GM19324 (cell line): ENCODE data around the gene TSR2.
"Not testable (repeated sequence)": the region's sequence is repeated elsewhere in the genome, so short reads cannot be mapped to it uniquely, and the experiment has no call there.

Experiments used
- ATAC-seq: cut with Tn5 transposase; IDR thresholded peaks from one replicate; pipeline ENCODE4 v1.9.1; 2021; ENCODE audit warnings: mild to moderate bottlenecking, moderate library complexity; ENCODE audit not compliant: unreplicated experiment, low FRiP score

TSR2 gene

DNA sequence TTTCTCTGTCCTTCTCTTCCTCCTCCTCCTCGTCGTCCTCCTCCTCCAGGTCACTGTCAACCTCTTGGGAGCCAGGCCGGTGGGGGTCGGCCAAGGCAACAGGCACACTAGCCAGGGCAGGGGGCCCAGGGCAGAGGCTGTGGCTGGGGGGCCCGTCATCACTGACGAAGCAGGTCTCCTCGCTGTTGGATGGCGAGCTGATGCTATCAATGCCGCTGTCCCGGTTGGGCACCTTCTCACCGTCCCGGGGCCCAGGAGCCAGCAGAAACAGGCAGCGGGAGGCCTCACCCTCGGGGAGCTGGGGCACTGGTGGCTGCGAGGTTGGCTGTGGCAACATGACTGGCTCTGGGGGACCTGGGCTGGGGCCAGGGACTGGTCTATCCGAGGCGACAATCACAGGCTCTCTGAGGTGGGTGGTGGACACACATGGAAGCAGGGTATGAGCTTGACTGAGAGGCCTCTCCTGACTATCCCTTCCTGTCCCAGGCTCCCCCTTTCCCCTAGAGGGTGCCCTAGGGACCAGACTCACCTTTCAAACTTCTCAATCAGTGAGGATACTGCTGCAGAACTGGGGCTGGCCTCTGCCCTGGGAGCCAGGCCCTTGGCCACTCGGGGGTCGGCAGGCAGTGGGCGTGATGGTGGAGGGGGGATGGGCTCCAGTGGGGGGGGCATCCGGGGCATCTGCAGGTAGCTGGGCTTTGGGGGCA, 30.0 kb downstream of the TSR2 start:
- ATAC-seq = no peak

DNA sequence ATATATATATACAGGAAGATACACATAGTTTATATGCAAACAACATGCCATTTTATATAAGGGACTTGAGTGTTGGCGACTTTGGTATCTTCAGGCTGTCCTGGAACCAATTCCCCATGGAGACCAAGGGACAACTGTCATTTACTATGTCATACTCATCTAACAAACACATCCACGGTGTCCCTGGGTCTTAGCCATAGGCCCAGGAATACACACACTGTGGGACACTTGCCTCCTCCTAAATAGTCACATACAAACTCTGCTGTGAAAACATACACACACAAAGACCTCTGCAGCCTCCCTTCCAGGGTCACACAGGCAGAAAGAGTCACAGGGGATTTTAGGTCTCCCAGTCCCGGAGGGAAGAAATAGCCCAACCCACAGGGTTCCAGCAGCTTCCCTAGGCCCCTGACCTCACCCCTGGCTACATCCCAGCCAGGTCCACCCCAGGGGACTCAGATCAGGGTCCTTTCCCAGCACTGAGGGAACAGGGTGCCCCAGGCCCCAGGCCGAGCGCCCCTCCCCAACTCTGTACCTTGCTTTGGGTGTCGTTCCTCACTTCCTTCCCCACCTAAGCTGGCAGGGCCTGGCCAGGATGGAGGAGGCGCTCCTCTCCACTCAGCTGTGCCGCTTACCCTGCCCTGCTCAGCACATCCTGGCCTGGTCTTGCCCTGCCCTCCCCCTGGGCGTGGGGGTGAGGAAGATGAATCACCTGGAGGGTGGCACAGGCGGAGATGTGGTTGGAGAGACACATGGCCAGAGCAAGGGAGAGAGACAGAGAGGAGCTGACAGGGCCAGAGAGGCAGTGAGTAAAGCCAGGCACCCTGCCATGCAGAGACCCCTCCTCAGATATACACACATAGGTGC, 34.0 kb downstream of the TSR2 start:
- ATAC-seq = no peak

DNA sequence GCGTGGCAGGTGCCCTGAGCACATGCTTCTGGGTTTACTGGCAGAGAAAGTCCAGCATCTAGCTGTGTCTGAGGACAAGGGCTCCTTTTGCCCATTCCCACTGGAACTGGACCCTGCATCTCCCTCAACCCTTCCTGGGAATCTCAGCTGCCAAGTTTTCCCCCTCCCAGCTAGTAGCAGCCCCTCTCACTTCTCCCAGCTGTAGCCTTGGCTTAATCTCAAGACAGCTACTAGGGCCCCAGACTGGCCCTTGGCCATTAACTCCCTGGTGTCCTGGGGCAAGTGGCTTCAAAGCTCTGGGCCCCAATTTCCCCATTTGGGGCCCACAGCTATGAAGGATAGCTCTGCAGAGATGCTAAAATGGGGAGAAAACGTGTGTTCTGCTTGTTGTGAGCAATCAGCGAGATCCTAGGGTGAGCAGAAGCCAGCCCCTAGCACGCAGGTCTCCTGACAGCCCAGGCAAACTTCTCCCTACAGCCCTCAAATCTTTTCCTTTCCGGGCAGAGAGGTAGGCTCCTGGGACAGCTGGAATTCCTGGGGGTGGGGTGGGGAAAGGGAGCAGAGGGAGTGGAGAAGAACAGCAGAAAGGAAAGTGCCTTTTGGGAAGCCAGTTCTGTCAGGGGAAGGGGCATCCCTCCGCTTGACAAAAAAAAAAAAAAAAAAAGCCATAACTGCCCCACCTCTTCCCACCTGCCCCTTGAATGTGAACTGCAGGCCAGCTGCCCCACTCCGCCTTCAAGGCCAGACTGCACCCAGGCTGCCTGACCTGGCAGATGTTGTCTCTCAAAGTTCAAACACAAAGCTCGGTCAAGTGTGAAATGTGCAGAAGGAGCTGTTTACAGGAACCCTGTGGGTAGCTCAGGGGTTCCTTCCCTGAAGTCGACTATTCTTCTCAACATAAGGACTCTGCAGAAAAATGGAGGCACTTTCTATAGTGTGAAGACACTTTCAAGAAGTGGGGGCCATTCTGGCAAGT, 39.2 kb downstream of the TSR2 start:
- no peak for ATAC-seq

DNA sequence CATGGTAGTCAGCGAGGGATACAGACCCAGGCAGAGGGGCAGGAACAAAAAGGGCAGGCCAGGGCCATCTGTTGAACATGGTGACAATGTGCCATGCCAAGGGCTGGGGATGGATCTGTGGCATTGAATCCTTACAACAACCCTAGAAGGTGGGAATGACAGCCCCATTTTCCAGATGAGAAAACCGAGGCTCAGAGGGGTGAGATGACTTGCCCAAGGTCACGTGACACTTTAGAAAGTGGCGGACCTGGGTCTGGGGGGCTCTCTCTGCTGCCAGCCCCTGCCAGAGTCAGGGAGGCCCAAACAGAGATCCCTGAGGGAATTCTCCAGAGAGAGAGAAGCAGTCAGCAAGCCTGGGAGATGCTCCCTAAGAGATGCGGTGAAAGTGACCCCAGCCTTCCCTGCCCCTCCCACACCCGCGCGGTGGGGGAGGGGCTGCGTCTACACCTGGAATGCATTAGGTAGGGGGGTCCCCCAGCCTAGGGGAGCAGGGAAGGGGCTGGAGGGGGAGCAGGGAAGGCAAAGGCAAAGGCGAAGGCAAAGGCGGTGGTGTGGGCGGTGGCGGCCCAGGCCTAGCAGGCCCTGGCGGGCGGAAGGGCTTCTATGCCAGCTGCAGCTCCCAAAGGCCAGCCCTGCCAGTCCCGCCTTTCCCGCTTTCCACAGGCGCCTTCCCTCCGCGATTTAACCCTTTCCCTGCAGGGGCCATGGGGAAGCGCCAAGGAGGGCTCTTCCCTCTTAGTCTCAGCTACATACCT, 42.8 kb downstream of the TSR2 start:
- no peak for ATAC-seq

DNA sequence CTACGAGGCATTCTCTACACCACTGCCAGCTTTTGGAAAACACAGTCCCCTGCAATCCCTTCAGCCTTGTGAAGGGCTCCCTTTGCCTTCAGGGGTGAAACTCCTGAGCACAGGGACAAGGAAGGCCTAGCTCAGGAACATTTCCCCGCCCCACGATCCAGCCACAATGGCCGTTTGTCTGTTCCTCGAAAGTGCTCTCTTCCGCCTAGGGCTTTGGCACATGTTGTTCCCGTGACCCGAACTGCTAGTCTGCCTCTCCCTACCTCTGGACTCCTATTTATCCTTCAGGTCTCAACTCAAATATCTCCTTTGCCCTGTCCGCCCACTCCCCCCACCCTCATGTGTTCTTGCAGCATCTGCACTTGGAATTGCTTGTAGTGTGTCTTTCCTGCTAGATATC, 43.7 kb downstream of the TSR2 start:
- ATAC-seq = no peak

DNA sequence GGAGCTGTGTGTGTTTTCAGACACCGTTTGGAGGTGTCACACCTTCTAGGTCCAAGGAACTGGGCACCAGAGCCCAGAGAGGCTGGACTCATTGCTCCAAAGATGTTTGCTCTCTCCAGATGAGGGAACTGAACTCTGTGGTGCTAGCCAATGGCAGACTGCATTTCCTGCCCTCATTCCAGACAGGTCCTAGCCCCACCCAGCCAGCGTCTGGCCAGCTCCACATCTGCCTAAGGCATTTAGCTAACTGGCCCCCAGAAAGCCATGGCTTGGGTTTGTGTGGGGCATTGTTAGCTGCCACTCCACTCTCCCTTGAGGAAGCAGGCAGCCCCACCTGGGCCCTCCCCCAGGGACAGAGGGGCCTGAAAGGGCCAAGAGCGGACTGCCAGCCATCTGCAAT, 44.5 kb downstream of the TSR2 start:
- no peak for ATAC-seq

DNA sequence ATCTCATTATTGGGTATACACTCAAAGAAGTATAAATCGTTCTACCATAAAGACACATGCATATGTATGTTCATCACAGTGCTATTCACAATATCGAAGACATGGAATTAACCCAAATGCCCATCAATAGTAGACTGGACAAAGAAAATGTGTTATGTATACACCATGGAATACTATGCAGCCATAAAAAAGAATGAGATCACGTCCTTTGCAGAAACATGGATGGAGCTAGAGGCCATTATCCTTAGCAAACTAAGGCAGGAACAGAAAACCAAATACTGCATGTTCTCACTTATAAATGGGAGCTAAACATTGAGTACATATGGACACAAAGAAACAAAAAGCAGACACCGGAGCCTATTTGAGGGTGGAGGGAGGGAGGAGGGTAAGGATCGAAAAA, 49.6 kb downstream of the TSR2 start:
- not testable (repeated sequence) for ATAC-seq

DNA sequence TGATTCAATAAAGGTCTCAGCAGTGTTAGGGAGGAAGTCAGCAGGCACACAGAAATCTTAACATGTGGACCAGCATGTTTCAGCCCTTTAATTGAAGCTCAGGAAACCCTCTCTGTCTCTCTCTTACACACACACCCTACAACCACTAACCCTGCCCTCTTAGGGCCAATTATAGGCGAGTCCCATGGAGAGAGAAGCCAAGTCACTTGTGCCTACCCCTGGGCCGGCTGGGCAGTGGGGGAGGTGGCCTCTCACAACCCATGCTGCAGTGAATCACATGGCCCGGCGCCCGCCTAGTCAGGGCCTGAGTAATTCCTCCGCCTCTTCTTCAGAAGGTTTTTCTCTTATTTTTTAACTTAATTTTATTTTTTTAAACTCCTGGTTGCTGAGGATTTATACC, 52.1 kb downstream of the TSR2 start:
- ATAC-seq = no peak

DNA sequence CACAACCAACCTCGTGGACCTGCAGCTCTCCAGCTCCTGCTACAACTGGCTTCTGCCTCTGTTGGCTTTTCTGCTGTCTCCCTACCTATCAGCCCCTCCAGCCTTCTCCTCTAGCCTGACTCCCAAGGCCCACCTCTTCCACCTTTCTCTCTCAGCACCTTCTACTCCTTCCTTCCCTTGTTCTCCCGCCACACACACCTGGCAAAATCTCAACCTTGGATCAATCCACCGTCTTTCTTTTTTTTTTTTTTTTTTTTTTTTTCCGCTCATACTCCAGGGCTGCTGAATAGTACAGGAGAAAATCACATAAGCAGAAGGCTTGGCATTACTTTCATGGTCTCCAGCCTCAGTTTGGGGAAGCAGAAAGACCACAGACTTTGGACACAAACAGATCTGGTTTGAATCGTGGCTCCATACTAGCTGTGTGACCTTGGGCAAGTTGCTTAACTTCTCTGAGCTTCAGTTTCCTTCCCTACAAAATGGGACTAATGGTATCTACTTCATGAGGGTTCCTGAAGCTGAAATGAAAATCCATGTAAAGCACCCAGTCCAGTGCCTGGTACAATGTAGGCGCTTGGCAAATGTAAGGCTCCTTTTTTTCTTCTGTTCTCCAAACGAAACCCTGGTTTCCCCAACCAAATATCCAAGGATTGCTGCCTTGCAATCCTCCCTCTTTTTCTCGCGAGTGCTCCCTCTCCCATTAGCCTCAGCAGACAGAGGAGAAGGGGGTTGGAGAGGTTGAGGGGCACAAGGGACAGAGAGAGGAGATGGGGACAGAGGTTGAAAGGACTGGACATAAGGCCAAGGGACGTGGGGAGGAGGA, 54.2 kb downstream of the TSR2 start:
- ATAC-seq = no peak
